ENCODE data around the gene SELENOK. TPM values are rescaled to one million over a fixed set of nuclear protein-coding genes. Genes with fewer than 3 reads are reported as not detected.
"Not testable (repeated sequence)": the region's sequence is repeated elsewhere in the genome, so short reads cannot be mapped to it uniquely, and the experiment has no call there.

Gene SELENOK
- total RNA-seq (2014; rRNA removed; shearing (Covaris generic); ENCODE audit: low replicate concordance) = 37.0 and 58.7 TPM in 2 replicates

- H3K27me3 ChIP-seq = no peaks in the 10 kb centered on the region
Measured at GRCh38 chr3:53891497-53892285, at the start of gene SELENOK. Gene SELENOK (minus strand): TSS chr3:53891859.

DNA sequence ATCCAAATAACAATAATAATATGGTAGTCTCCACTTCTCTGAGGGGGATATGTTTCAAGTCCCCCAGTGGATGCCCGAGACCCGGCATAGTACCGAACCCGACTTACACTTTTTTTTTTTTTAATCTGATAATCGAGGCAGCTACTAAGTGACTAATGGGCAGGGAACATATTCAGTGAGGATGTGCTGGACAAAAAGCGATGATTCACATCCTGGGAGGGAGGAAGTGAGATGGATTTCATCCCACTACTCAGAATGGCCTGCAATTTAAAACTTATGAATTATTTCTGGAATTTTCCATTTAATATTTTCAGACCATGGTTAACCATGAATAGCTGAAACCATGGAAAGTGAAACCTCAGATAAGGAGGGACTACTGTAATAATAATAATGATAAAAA, 49.5 kb upstream of the SELENOK start:
- no peak overlapping the region for H3K4me3 ChIP-seq
- no peaks in the 10 kb centered on the region for H3K36me3 ChIP-seq
- no peaks in the 10 kb centered on the region for H3K9me3 ChIP-seq
- H3K27me3 ChIP-seq = no peaks in the 10 kb centered on the region
- peak; percentile 26 for DNase-seq

More at GRCh38 chr3:53891497-53892285, at the start of gene SELENOK:
- Histone ChIP-seq H3K4me3 (peak within 1 kb of the TSS; percentile 90), H3K36me3 (no peaks in the 10 kb centered on the region; the same call in none of the 2 replicates), H3K9me3 (no peaks in the 10 kb centered on the region)
- DNase-seq = peak; percentile 95

- no peaks in the 10 kb centered on the region for H3K27me3 ChIP-seq
- no peak overlapping the region for H3K4me3 ChIP-seq
- H3K36me3 ChIP-seq = no peaks in the 10 kb centered on the region
- DNase-seq = no peak
- H3K9me3 ChIP-seq = no peaks in the 10 kb centered on the region
Measured at GRCh38 chr3:53940623-53941022, 49.0 kb upstream of the SELENOK start.

DNA sequence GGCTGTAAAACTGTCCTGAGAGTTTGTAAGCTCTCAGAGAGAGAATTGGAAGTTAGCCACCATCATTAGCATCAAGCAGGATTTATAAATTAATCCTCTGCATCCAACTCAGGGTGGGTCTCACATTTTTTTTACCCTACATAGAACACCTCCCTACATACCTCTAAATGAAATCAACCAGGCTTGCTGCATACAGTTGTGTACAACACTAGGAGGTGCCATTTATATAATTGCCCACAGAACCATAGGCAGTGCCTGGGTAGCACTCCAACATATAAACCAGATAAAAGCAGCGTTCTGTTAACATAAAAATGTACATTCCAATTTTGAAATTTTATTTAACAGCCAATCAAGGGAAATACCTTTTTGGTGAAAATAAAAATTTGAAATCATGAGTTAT, 48.2 kb upstream of the SELENOK start:
- no peaks in the 10 kb centered on the region for H3K27me3 ChIP-seq
- no peak for DNase-seq
- H3K4me3 ChIP-seq = no peak overlapping the region
- no peaks in the 10 kb centered on the region for H3K36me3 ChIP-seq
- H3K9me3 ChIP-seq = no peaks in the 10 kb centered on the region

DNA sequence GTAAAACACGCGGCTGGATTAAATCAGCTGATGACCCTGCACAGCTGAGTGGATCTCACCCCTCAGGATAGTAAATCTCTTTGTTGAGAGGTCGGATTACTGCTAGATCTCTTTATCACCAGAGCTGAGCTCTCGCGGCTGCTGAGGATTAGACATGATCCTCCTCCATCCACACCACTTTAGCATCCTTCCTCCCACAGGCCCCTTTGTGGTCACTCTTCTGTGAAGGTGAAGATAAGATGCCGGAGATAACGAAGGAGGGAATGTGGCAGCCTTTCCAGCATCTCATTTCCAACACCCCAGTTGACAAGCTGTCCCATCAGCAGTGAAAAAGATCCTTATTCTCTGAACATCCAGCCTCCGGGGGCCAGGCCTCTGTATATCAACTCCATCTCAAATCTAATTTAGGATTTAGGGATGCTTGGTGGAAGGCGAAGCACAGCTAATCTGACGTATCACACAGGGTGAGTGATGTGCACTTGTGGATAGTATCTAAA, 47.5 kb upstream of the SELENOK start:
- Histone ChIP-seq H3K9me3 (no peaks in the 10 kb centered on the region), H3K27me3 (no peaks in the 10 kb centered on the region), H3K36me3 (no peaks in the 10 kb centered on the region), H3K4me3 (no peak overlapping the region)
- DNase-seq = no peak

GRCh38 chr3:53938645-53939044, 47.0 kb upstream of the SELENOK start:
- Histone ChIP-seq H3K4me3 (no peak overlapping the region), H3K9me3 (no peaks in the 10 kb centered on the region), H3K36me3 (no peaks in the 10 kb centered on the region), H3K27me3 (no peaks in the 10 kb centered on the region)
- DNase-seq = no peak

DNA sequence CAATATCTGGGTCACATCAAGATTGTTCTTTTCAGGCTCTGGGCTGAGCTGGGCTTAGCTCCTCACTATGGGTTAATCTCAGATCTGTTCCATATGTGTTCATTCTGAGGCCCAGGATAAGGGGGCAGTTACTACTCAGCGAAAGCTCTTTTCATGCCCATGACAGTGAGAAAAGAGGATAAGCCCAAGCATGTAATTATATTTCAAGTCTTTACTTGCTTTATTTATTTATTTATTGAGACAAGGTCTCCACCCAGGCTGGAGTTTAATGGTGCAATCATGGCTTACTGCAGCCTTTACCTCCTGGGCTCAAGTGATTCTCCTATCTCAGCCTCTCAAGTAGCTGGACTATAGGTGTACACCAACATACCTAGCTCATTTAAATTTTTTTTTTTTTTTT, 44.7 kb upstream of the SELENOK start:
- H3K4me3 ChIP-seq = no peak overlapping the region
- H3K9me3 ChIP-seq = no peaks in the 10 kb centered on the region
- no peak for DNase-seq
- no peaks in the 10 kb centered on the region for H3K27me3 ChIP-seq
- no peaks in the 10 kb centered on the region for H3K36me3 ChIP-seq

GRCh38 chr3:53935283-53935901, 43.7 kb upstream of the SELENOK start:
- no peak for DNase-seq
- no peaks in the 10 kb centered on the region for H3K36me3 ChIP-seq
- H3K4me3 ChIP-seq = no peak overlapping the region
- no peaks in the 10 kb centered on the region for H3K27me3 ChIP-seq
- H3K9me3 ChIP-seq = no peaks in the 10 kb centered on the region

DNA sequence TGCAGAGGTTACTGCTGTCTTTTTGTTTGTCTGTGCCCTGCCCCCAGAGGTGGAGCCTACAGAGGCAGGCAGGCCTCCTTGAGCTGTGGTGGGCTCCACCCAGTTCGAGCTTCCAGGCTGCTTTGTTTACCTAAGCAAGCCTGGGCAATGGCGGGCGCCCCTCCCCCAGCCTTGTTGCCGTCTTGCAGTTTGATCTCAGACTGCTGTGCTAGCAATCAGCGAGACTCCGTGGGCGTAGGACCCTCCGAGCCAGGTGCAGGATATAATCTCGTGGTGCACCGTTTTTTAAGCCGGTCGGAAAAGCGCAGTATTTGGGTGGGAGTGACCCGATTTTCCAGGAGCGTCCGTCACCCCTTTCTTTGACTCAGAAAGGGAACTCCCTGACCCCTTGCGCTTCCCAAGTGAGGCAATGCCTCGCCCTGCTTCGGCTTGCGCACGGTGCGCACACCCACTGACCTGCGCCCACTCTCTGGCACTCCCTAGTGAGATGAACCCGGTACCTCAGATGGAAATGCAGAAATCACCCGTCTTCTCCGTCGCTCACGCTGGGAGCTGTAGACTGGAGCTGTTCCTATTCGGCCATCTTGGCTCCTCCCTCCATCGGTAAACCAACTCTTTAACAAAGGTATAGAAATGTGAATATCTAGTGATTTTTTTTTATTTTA, 35.7 kb upstream of the SELENOK start:
- H3K36me3 ChIP-seq, H3K27me3 ChIP-seq, DNase-seq, H3K4me3 ChIP-seq, H3K9me3 ChIP-seq: not testable (repeated sequence)

DNA sequence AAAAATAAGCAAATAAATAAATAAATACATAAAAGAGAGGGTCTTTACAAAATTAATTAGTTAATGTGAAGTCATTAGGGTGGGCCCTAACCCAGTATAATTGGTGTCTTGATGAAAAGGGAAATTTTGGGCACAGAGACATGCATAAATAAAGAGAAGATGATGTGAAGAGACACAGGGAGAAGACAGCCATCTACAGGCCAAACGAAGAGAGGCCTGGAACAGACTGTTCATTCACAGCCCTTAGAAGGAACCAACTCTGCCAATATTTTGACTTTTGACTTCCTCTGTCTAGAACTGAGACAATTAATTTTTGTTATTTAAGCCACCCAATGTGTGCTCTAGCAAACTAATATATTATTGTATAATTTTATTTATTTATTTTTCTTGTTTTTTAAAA, 29.6 kb upstream of the SELENOK start:
- DNase-seq = no peak
- Histone ChIP-seq H3K4me3 (no peak overlapping the region), H3K9me3 (no peaks in the 10 kb centered on the region), H3K36me3 (no peaks in the 10 kb centered on the region), H3K27me3 (0 out of 2 replicates have a peak, but pooled peaks cover 2% of the 10 kb centered on the region)

- 0 out of 2 replicates have a peak, but pooled peaks cover 2% of the 10 kb centered on the region for H3K27me3 ChIP-seq
- DNase-seq = no peak
Measured at GRCh38 chr3:53919741-53920140, 28.1 kb upstream of the SELENOK start.

GRCh38 chr3:53913401-53913800, 21.7 kb upstream of the SELENOK start:
- Histone ChIP-seq H3K4me3 (no peak overlapping the region), H3K36me3 (no peaks in the 10 kb centered on the region), H3K9me3 (no peaks in the 10 kb centered on the region), H3K27me3 (peaks cover 2% of the 10 kb centered on the region; the same call in 1 of the 2 replicates)
- no peak for DNase-seq

More at GRCh38 chr3:53919741-53920140, 28.1 kb upstream of the SELENOK start:
- Histone ChIP-seq H3K4me3 (no peak overlapping the region), H3K9me3 (no peaks in the 10 kb centered on the region), H3K36me3 (no peaks in the 10 kb centered on the region)

DNA sequence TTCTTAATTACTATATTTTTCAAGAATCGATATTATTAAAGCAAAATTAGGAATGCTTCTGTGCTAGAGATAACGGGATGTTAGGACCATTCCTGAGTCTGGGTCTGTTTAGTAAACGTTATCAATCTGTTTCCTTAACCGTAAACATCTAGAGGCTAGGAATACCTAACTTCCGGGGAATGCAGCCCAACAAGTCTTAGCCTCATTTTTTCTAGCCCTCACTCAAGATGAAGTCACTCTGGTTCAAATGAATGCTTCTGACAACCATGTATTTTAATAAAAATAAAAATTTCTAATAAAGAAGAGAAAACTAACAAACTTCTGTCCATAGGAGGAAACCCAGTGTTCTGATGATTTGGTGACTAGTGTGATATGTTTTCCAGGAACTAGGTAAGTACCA, 11.1 kb upstream of the SELENOK start:
- no peaks in the 10 kb centered on the region for H3K9me3 ChIP-seq

GRCh38 chr3:53902067-53902466, 10.4 kb upstream of the SELENOK start:
- Histone ChIP-seq H3K4me3 (no peak overlapping the region), H3K27me3 (no peaks in the 10 kb centered on the region), H3K36me3 (no peaks in the 10 kb centered on the region), H3K9me3 (no peaks in the 10 kb centered on the region)
- no peak for DNase-seq

More for the DNA sequence above, 11.1 kb upstream of the SELENOK start:
- H3K4me3 ChIP-seq = no peak overlapping the region
- H3K36me3 ChIP-seq = no peaks in the 10 kb centered on the region
- H3K27me3 ChIP-seq = no peaks in the 10 kb centered on the region
- DNase-seq = no peak

DNA sequence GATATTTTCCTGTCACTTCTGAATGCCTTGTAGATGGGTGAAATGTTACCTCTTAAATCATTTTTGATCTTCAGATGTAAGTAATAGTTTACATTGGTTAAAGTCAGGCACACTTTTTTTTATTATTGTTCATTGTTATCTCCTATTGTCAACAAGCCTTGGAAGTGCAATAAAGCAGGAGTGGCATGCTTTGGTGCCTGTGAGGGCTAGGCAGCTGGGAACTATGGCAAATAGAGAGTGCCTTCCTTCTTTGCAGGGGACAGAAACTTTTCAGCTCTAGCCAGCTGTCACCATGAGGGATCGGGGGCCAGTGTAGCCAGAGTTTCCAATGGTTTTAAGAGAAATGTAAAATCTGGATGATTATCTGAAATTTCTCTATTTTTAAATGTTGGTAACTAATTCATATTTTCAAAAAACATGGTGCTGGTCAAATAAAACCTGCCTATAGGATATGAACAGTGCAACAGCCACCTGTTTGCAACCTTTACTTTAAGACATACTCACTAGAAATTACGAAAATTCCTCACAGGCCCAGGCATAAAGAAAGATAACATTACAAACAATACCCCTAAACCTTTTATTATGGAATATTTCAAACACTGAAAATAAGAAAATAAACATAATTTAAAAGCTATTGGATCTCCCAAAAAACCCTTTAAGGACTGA, 9.1 kb upstream of the SELENOK start:
- H3K36me3 ChIP-seq = no peaks in the 10 kb centered on the region
- no peak overlapping the region for H3K4me3 ChIP-seq
- no peaks in the 10 kb centered on the region for H3K9me3 ChIP-seq
- no peaks in the 10 kb centered on the region for H3K27me3 ChIP-seq
- no peak for DNase-seq

DNA sequence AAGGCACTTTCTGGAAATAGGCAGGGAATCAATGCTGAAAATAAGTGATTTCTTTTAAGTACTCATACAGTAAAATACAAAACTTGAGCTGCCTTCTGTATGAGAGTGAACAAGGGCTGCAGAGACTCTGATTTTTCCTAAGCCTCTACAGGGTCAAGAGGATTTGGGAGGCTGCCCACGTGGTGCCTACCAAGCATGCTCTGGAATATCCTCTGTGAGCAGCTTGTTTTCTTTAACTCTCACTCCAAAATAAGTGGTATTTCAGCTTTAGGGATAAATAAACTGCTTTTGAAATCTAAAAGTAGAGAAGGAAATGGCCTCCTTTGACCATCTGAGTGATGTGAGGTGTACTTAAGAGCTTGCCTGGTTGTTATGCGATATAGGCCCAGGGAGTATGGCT, 8.1 kb upstream of the SELENOK start:
- no peaks in the 10 kb centered on the region for H3K36me3 ChIP-seq
- no peak for DNase-seq
- H3K4me3 ChIP-seq = no peak overlapping the region
- no peaks in the 10 kb centered on the region for H3K27me3 ChIP-seq
- H3K9me3 ChIP-seq = no peaks in the 10 kb centered on the region

DNA sequence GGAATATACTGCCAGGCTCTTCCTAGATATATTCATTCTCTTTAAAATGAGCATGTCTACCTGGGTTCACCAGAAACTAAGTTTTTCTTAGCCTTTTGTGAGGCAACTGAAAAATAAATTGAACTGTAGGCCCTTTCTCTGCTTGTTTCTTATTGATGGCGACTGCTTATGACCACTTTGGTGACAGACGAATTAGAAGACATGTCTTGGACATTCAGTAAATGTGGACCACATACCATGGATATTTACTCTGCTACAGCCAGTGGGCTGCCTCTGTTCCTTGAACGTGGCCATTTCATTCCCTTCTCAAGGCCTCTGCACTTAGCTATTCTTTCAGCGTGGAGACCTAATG, 603 bp upstream of the SELENOK start:
- Histone ChIP-seq H3K4me3 (peak overlapping the region; percentile 90), H3K9me3 (no peaks in the 10 kb centered on the region), H3K36me3 (no peaks in the 10 kb centered on the region; the same call in 1 of the 2 replicates), H3K27me3 (no peaks in the 10 kb centered on the region)
- no peak for DNase-seq
